ENCODE results near the gene BCOR. TPM values are rescaled to one million over a fixed set of nuclear protein-coding genes. Genes with fewer than 3 reads are reported as not detected.

BCOR gene
- total RNA-seq, 2 experiments from 2014 or later: 46.4 to 47.0 TPM

- ChIA-PET CTCF (no interaction called here), POLR2A (no interaction called here)
Measured at GRCh38 chrX:40088803-40089540, 8.8 kb downstream of the BCOR start.

- ChIA-PET CTCF (no interaction called here), POLR2A (no interaction called here)
Measured at GRCh38 chrX:40088299-40088625, 9.5 kb downstream of the BCOR start.

- CTCF ChIA-PET: no interaction called here
- POLR2A ChIA-PET: no interaction called here
Measured at GRCh38 chrX:40087425-40088298, 10.1 kb downstream of the BCOR start.

- POLR2A ChIA-PET: no interaction called here
- CTCF ChIA-PET: interaction anchor here (1.4 kb wide), 1 partner anchor 356 kb away, joined by 3 read pairs; no protein-coding TSS in a partner anchor
Measured at GRCh38 chrX:40086569-40087335, 11.0 kb downstream of the BCOR start.

GRCh38 chrX:40085714-40086113 lies 12.0 kb downstream of the BCOR start:
- ChIA-PET CTCF (interaction anchor here (1.4 kb wide), 1 partner anchor 355 kb away, joined by 3 read pairs; no protein-coding TSS in a partner anchor), POLR2A (no interaction called here)

- ChIA-PET CTCF (no interaction called here), POLR2A (no interaction called here)
Measured at GRCh38 chrX:40085102-40085551, 12.6 kb downstream of the BCOR start.

- POLR2A ChIA-PET: no interaction called here
- CTCF ChIA-PET: no interaction called here
Measured at GRCh38 chrX:40084471-40085101, 13.2 kb downstream of the BCOR start.

GRCh38 chrX:40083979-40084359 lies 13.8 kb downstream of the BCOR start:
- CTCF ChIA-PET: no interaction called here
- POLR2A ChIA-PET: no interaction called here

GRCh38 chrX:40083120-40083978 lies 14.4 kb downstream of the BCOR start:
- ChIA-PET POLR2A (no interaction called here), CTCF (no interaction called here)

GRCh38 chrX:40082447-40083119 lies 15.2 kb downstream of the BCOR start:
- ChIA-PET CTCF (no interaction called here), POLR2A (no interaction called here)

- CTCF ChIA-PET: no interaction called here
- POLR2A ChIA-PET: no interaction called here
Measured at GRCh38 chrX:40081679-40082068, 16.1 kb downstream of the BCOR start.

GRCh38 chrX:40080894-40081678 lies 16.7 kb downstream of the BCOR start:
- ChIA-PET CTCF (no interaction called here), POLR2A (interaction anchor here (1.0 kb wide), 1 partner anchor 10 kb away, joined by 3 read pairs; no protein-coding TSS in a partner anchor)

- CTCF ChIA-PET: interaction anchor here (0.6 kb wide), 1 partner anchor 52 kb away, joined by 5 read pairs; no protein-coding TSS in a partner anchor
Measured at GRCh38 chrX:40079572-40079971, 18.2 kb downstream of the BCOR start.

GRCh38 chrX:40078489-40079227 lies 19.1 kb downstream of the BCOR start:
- CTCF ChIA-PET: no interaction called here
- POLR2A ChIA-PET: interaction anchor here (0.6 kb wide), 1 partner anchor 49 kb away, joined by 3 read pairs; no protein-coding TSS in a partner anchor

More at GRCh38 chrX:40079572-40079971, 18.2 kb downstream of the BCOR start:
- POLR2A ChIA-PET: no interaction called here

GRCh38 chrX:40077906-40078305 lies 19.9 kb downstream of the BCOR start:
- ChIA-PET POLR2A (interaction anchor here (0.6 kb wide), 1 partner anchor 50 kb away, joined by 3 read pairs; no protein-coding TSS in a partner anchor), CTCF (no interaction called here)

- ChIA-PET CTCF (interaction anchor here (1.7 kb wide), 1 partner anchor 76 kb away, joined by 4 read pairs; no protein-coding TSS in a partner anchor), POLR2A (no interaction called here)
Measured at GRCh38 chrX:40076750-40077575, 20.8 kb downstream of the BCOR start.

Measured in activated CD8-positive, alpha-beta memory T cell treated with anti-CD3 and anti-CD28 coated beads for 36 hours (primary cell).